HG03439 (cell line): Measurements from ENCODE around the gene FAM131B.

Experiments
- ATAC-seq: cut with Tn5 transposase; IDR thresholded peaks from one replicate; pipeline ENCODE4 v1.9.1; 2021; ENCODE audit warnings: mild to moderate bottlenecking, moderate library complexity; ENCODE audit not compliant: unreplicated experiment

The FAM131B gene

DNA sequence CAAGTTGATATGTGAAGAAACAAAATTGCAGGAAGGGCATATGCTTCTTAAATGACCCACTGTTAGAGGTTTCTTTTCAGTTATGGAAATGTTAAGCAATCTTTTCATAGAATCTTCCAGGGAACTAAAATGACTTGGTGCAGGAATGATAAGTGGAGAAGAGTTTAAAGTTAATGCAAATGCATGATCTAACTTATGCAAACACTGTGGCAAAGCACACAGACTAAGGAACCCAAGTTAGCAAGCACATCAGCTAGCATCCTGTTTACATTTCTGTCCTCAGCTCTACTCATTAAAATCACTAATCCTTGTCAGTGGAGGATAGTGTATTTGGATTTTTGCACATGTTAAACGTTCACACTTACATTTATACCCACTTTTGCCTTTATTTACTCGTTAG, 37.3 kb downstream of the FAM131B start:
- no peak for ATAC-seq

DNA sequence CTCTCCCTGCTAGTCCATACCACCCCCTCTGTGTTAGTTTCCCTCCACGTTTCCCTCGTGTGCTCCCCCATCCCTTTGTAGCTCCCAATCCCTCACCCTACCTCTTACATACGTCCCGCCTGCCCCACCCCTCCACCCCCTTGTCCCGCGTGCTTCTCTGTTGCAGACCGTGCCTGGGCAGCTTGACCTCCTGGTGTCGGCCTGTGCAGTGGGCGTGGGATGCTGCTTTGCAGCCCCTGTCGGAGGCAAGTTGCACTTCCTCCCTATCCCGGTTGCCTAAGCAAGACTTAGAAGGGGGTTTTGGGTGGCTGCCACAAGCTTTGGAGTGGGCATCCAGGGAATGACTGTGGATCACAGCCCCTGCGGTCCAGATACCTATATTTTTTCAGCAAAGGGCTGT, 38.9 kb downstream of the FAM131B start:
- ATAC-seq = no peak

GRCh38 chr7:143322760-143323633, 39.5 kb downstream of the FAM131B start:
- ATAC-seq = no peak

DNA sequence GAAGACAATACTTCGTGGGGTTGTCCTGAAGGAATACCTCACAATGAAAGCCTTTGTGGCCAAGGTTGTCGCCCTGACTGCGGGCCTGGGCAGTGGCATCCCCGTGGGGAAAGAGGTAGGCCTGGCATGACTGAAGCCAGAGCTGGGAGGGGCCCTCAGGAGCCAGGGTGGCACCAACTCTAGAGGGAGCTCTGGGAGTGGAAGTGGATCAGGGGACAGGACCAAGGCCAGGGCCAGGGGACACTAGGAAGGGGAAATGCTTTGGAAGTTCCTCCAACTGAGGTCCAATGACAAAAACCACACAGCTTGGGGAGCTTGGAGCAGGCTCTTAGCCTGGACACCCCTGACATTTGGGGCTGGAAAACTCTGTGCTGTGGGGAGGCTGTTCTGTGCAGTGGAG, 40.8 kb downstream of the FAM131B start:
- ATAC-seq = no peak

DNA sequence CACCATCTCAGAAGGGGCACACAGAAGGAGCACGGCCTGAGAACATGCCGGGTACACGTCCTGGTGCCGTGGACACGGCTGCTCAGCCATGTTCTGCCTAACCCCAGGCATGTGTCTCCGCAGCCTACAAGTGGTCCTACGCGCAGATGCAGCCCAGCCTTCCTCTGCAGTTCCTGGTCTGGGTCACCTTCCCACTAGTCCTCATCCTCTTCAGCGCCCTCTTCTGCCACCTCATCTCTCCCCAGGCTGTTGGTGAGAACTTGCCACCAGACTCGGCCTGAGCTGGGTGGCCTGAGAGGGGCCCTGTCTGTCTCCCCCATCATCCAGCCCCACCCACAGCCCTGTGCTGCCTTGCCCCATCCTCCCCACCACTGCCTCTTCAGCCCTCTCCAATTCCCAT, 41.3 kb downstream of the FAM131B start:
- no peak for ATAC-seq

- no peak for ATAC-seq
These were observed 41.9 kb downstream of the FAM131B start for GRCh38 chr7:143320620-143321019.

- no peak for ATAC-seq
These were observed 43.9 kb downstream of the FAM131B start for GRCh38 chr7:143318661-143319060.

DNA sequence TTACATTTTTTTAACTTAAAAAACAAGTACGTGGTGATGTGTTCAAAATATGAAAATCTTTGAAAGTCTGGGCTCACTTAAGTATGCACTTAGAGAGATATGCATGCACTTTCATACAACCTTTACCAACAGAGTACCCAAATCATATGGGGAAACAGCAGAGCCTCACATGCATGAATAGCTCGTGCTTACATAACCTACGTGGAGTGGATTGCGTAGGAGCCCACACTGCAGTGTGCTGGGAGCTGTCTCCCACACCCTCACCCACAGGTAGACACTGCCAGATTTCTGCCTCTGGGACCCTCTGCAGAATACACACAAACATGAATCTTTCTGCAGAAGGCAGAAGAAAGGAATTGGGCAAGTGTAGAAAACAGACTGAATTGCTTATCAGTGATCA, 46.0 kb downstream of the FAM131B start:
- no peak for ATAC-seq

- ATAC-seq = no peak
These were observed 46.7 kb downstream of the FAM131B start, which contains the start of gene CLCN1 for GRCh38 chr7:143315776-143316175. Gene CLCN1, plus strand, starts transcription at chr7:143316111. Its CDS starts 102 bp downstream, at chr7:143316213.

- no peak for ATAC-seq
These were observed 48.4 kb downstream of the FAM131B start for GRCh38 chr7:143314127-143314526.

GRCh38 chr7:143308632-143309031, 53.9 kb downstream of the FAM131B start:
- no peak for ATAC-seq

- ATAC-seq = no peak
These were observed 57.0 kb downstream of the FAM131B start for GRCh38 chr7:143305423-143306070.

GRCh38 chr7:143304938-143305337, 57.6 kb downstream of the FAM131B start:
- ATAC-seq = no peak

GRCh38 chr7:143303733-143304132, 58.8 kb downstream of the FAM131B start:
- ATAC-seq = no peak
